Measurements from ENCODE around the gene CPN2. TPM values are rescaled to one million over a fixed set of nuclear protein-coding genes. Genes with fewer than 3 reads are reported as not detected.

CPN2 gene
- total and polyA plus RNA-seq, 2 donors (not counting 1 experiment from before 2014, with no cell fraction given) = not detected

- no peaks in the 10 kb centered on the region for H3K79me2 ChIP-seq (ENCODE audit: control insufficient read depth, insufficient read depth, low read length)
- Mint-ChIP-seq H3K9me3 (ENCODE audit: insufficient read depth) (peaks cover 2% of the 10 kb centered on the region), H3K27ac (no peak overlapping the region), H3K4me3 (peak overlapping the region; percentile 14), H3K4me1 (peaks cover 3% of the 10 kb centered on the region), H3K27me3 (peaks cover 28% of the 10 kb centered on the region)
- TF ChIP-seq CTCF (IDR thresholded peaks at IDR 0.05) (no peak), EZH2 (IDR thresholded peaks at IDR 0.05; ENCODE audit: borderline replicate concordance, insufficient read depth, low read depth, low read length, poor library complexity, severe bottlenecking) (no peak)
- WGBS (ENCODE audit: insufficient coverage) = 87% methylated on average over 19 of the region's 26 CpGs
- intact Hi-C loops (cut with micrococcal nuclease) = no loop called here
- H4K20me1 ChIP-seq (ENCODE audit: control insufficient read depth, insufficient read depth, low read length, poor library complexity, severe bottlenecking) = no peaks in the 10 kb centered on the region
- H2AFZ ChIP-seq (ENCODE audit: insufficient read depth, low read depth, low read length, poor library complexity, severe bottlenecking) = no peak overlapping the region
- ChIA-PET POLR2A (no interaction called here), CTCF (interaction anchor here (1.1 to 1.4 kb wide), 3 partner anchors 12 to 541 kb away, joined by 4 to 6 read pairs (median 4); no protein-coding TSS in a partner anchor)
- DNase-seq (no peak), ATAC-seq (ENCODE audit: low read depth) (no peak)
- H3K9ac ChIP-seq (ENCODE audit: low read length) = no peak overlapping the region
- peaks cover 10 to 11% of the 10 kb centered on the region in 2 donors for H3K4me1 ChIP-seq (ENCODE audit: control insufficient read depth in 2 of 2, insufficient read depth in 2 of 2, low read length in 2 of 2)
- H3K4me2 ChIP-seq (replicated peaks; ENCODE audit: low read depth, low read length, poor library complexity, severe bottlenecking) = no peak overlapping the region
- no peak overlapping the region for H3K27ac ChIP-seq (ENCODE audit: low read length in 2 of 2)
- H3K27me3 ChIP-seq (replicated peaks in 1 of 4; ENCODE audit: control extremely low read depth in 1 of 4, control insufficient read depth in 3 of 4, insufficient read depth in 4 of 4, low read length in 3 of 4) = peaks cover 0 to 38% (median 8%) of the 10 kb centered on the region in 4 experiments
- no peaks in the 10 kb centered on the region for H3K36me3 ChIP-seq (replicated peaks in 1 of 2; ENCODE audit: control extremely low read depth in 1 of 2, control insufficient read depth in 1 of 2, extremely low read depth in 1 of 2, insufficient read depth in 2 of 2, low read length in 1 of 2)
- no peak overlapping the region for H3K4me3 ChIP-seq (ENCODE audit: control extremely low read depth in 1 of 5, extremely low read depth in 1 of 5, insufficient read depth in 1 of 5, low read depth in 2 of 5, low read length in 4 of 5)
- H3K9me3 ChIP-seq (ENCODE audit: control extremely low read depth in 1 of 3, control insufficient read depth in 2 of 3, insufficient read depth in 1 of 3, low read length in 2 of 3) = peaks cover 0 to 32% (median 12%) of the 10 kb centered on the region in 3 donors
These were observed 29.2 kb downstream of the CPN2 start for GRCh38 chr3:194321693-194322640.

- Histone ChIP-seq H4K20me1 (ENCODE audit: control insufficient read depth, insufficient read depth, low read length, poor library complexity, severe bottlenecking) (no peaks in the 10 kb centered on the region), H3K36me3 (replicated peaks in 1 of 2; ENCODE audit: control extremely low read depth in 1 of 2, control insufficient read depth in 1 of 2, extremely low read depth in 1 of 2, insufficient read depth in 2 of 2, low read length in 1 of 2) (no peaks in the 10 kb centered on the region), H3K9me3 (ENCODE audit: control extremely low read depth in 1 of 3, control insufficient read depth in 2 of 3, insufficient read depth in 1 of 3, low read length in 2 of 3) (peaks cover 0 to 20% (median 12%) of the 10 kb centered on the region in 3 donors), H3K27me3 (replicated peaks in 1 of 4; ENCODE audit: control extremely low read depth in 1 of 4, control insufficient read depth in 3 of 4, insufficient read depth in 4 of 4, low read length in 3 of 4) (peaks cover 0 to 50% (median 16%) of the 10 kb centered on the region in 4 experiments), H3K4me2 (replicated peaks; ENCODE audit: low read depth, low read length, poor library complexity, severe bottlenecking) (no peak overlapping the region), H2AFZ (ENCODE audit: insufficient read depth, low read depth, low read length, poor library complexity, severe bottlenecking) (no peak overlapping the region), H3K79me2 (ENCODE audit: control insufficient read depth, insufficient read depth, low read length) (no peaks in the 10 kb centered on the region), H3K4me3 (ENCODE audit: control extremely low read depth in 1 of 5, extremely low read depth in 1 of 5, insufficient read depth in 1 of 5, low read depth in 2 of 5, low read length in 4 of 5) (no peak overlapping the region), H3K4me1 (ENCODE audit: control insufficient read depth in 2 of 2, insufficient read depth in 2 of 2, low read length in 2 of 2) (peaks cover 15% of the 10 kb centered on the region in 2 donors), H3K27ac (ENCODE audit: low read length in 2 of 2) (no peak overlapping the region), H3K9ac (ENCODE audit: low read length) (no peak overlapping the region)
- CTCF ChIA-PET = interaction anchor here (1.0 kb wide), 1 partner anchor 85 kb away, joined by 3 read pairs; no protein-coding TSS in a partner anchor
- 100% methylated on average over 2 of the region's 10 CpGs for WGBS (ENCODE audit: insufficient coverage)
- POLR2A ChIA-PET = no interaction called here
- H3K9me3 Mint-ChIP-seq (ENCODE audit: insufficient read depth) = peaks cover 2% of the 10 kb centered on the region
- TF ChIP-seq CTCF (IDR thresholded peaks at IDR 0.05) (no peak), EZH2 (IDR thresholded peaks at IDR 0.05; ENCODE audit: borderline replicate concordance, insufficient read depth, low read depth, low read length, poor library complexity, severe bottlenecking) (no peak)
- DNase-seq (no peak), ATAC-seq (ENCODE audit: low read depth) (no peak)
- no peak overlapping the region for H3K4me3 Mint-ChIP-seq
- no peak overlapping the region for H3K27ac Mint-ChIP-seq
- H3K4me1 Mint-ChIP-seq = peaks cover 10% of the 10 kb centered on the region
- intact Hi-C loops (cut with micrococcal nuclease) = no loop called here
- peaks cover 35% of the 10 kb centered on the region for H3K27me3 Mint-ChIP-seq
These were observed 30.3 kb downstream of the CPN2 start for GRCh38 chr3:194320744-194321243.
